IMR-90 (cell line): ENCODE measurements around the gene INCENP. TPM values are rescaled to one million over a fixed set of nuclear protein-coding genes. Genes with fewer than 3 reads are reported as not detected.

Source experiments
- ATAC-seq: fragments of 200-7000 bp; cut with Tn5 transposase; 2 replicates; pipeline ENCODE4 v1.9.1; 2020; ENCODE audit warnings: low read depth, mild to moderate bottlenecking, moderate library complexity
- BruUV-seq: library from RNA; stranded (reverse); fragments of 400-500 nt; replicated peaks from 2 replicates; lab custom pipeline; 2021; lab: Mats Ljungman, UMichigan
- CTCF ChIA-PET: fragments of 300-600 bp; formaldehyde crosslinking; extraction: SDS; loops from one replicate; lab custom pipeline; 2021; ENCODE audit warnings: antibody characterized with exemption; lab: Yijun Ruan, JAX
- POLR2A ChIA-PET: fragments of 300-600 bp; sonication (Branson Sonifier 250); formaldehyde crosslinking; loops from one replicate; lab custom pipeline; 2022; ENCODE audit warnings: antibody characterized with exemption; ENCODE audit not compliant: unreplicated experiment; lab: Charles Lee
- DNase-seq: peaks from one replicate; pipeline ENCODE4 v3.0.0; 2013
- H2AFZ ChIP-seq: replicated peaks from 2 replicates; pipeline ENCODE3; 2013; ENCODE audit warnings: low read length, mild to moderate bottlenecking; ENCODE audit not compliant: poor library complexity
- H2AK5ac ChIP-seq: 2 replicates; pipeline ENCODE4 v1.6.1; 2013; ENCODE audit warnings: low read depth, low read length, inconsistent platforms
- H2AK9ac ChIP-seq: replicated peaks from 2 replicates; pipeline ENCODE3; 2013; ENCODE audit warnings: mild to moderate bottlenecking, low read depth, low read length, moderate library complexity; ENCODE audit not compliant: poor library complexity
- H2BK120ac ChIP-seq: 2 replicates; pipeline ENCODE4 v1.6.1; 2013; ENCODE audit warnings: low read depth, low read length, inconsistent platforms
- H2BK15ac ChIP-seq: 3 replicates; pipeline ENCODE4 v1.6.1; 2013; ENCODE audit warnings: low read depth, low read length, inconsistent platforms
- H2BK20ac ChIP-seq: 2 replicates; pipeline ENCODE4 v1.6.1; 2013; ENCODE audit warnings: low read depth, mild to moderate bottlenecking, inconsistent platforms, low read length, moderate library complexity
- H2BK5ac ChIP-seq: 2 replicates; pipeline ENCODE4 v1.6.1; 2013; ENCODE audit warnings: mild to moderate bottlenecking, low read depth, low read length, inconsistent platforms; ENCODE audit not compliant: poor library complexity, severe bottlenecking
- H3K14ac ChIP-seq: replicated peaks from 2 replicates; pipeline ENCODE4 v1.6.1; 2013; ENCODE audit warnings: low read depth, low read length, inconsistent platforms
- H3K18ac ChIP-seq: 2 replicates; pipeline ENCODE4 v1.6.1; 2013; ENCODE audit warnings: low read depth, low read length, control low read depth
- H3K23ac ChIP-seq: 2 replicates; pipeline ENCODE4 v1.6.1; 2013; ENCODE audit warnings: low read depth, low read length, inconsistent platforms
- H3K27ac ChIP-seq: 2 replicates; pipeline ENCODE4 v1.5.1; 2013; ENCODE audit warnings: mild to moderate bottlenecking, control low read depth, low read length; ENCODE audit not compliant: insufficient read depth
- H3K27me3 ChIP-seq: 2 replicates; pipeline ENCODE4 v1.6.1; 2013; ENCODE audit warnings: low read length; ENCODE audit not compliant: control insufficient read depth, insufficient read depth
- H3K36me3 ChIP-seq: 2 replicates; pipeline ENCODE4 v1.6.1; 2013; ENCODE audit warnings: low read length, mixed read lengths; ENCODE audit not compliant: control insufficient read depth, insufficient read depth
- H3K4ac ChIP-seq: 2 replicates; pipeline ENCODE4 v1.6.1; 2013; ENCODE audit warnings: low read depth, low read length, inconsistent platforms
- H3K4me1 ChIP-seq: 2 replicates; pipeline ENCODE4 v1.6.1; 2013; ENCODE audit warnings: low read length, mixed read lengths; ENCODE audit not compliant: control insufficient read depth, insufficient read depth
- H3K4me2 ChIP-seq: 2 replicates; pipeline ENCODE4 v1.6.1; 2013; ENCODE audit warnings: low read depth, mild to moderate bottlenecking, control low read depth, low read length, moderate library complexity
- H3K4me3 ChIP-seq: 2 replicates; pipeline ENCODE4 v1.5.1; 2013; ENCODE audit warnings: low read depth, mild to moderate bottlenecking, control low read depth, low read length, moderate library complexity; ENCODE audit not compliant: insufficient read depth
- H3K56ac ChIP-seq: 2 replicates; pipeline ENCODE4 v1.6.1; 2013; ENCODE audit warnings: low read length, inconsistent platforms; ENCODE audit not compliant: insufficient read depth; ENCODE audit errors: extremely low read depth
- H3K79me1 ChIP-seq, 2 experiments: 2 replicates each; pipeline ENCODE4 v1.6.1; 2013; ENCODE audit warnings: low read length in 2 of 2, inconsistent platforms in 1 of 2, low read depth in 1 of 2
- H3K9ac ChIP-seq: 2 replicates; pipeline ENCODE4 v1.6.1; 2013; ENCODE audit warnings: low read depth, low read length, control low read depth
- H3K9me1 ChIP-seq: 2 replicates; pipeline ENCODE4 v1.6.1; 2013; ENCODE audit warnings: low read length, inconsistent platforms; ENCODE audit not compliant: insufficient read depth
- H3K9me3 ChIP-seq: 2 replicates; pipeline ENCODE4 v1.6.1; 2013; ENCODE audit warnings: low read length; ENCODE audit not compliant: control insufficient read depth, insufficient read depth
- H4K20me1 ChIP-seq: 2 replicates; pipeline ENCODE4 v1.6.1; 2013; ENCODE audit warnings: low read length, inconsistent platforms; ENCODE audit not compliant: insufficient read depth
- H4K5ac ChIP-seq: 2 replicates; pipeline ENCODE4 v1.6.1; 2013; ENCODE audit warnings: mild to moderate bottlenecking, low read depth, low read length, control low read depth
- H4K8ac ChIP-seq, 2 experiments: 2 replicates each; pipeline ENCODE4 v1.6.1; 2013; ENCODE audit warnings: low read depth in 2 of 2, low read length in 2 of 2, control low read depth in 1 of 2, inconsistent platforms in 1 of 2
- H4K91ac ChIP-seq: 2 replicates; pipeline ENCODE4 v1.6.1; 2013; ENCODE audit warnings: low read depth, low read length, inconsistent platforms; ENCODE audit not compliant: insufficient read depth
- BHLHE40 ChIP-seq: fragments of 150-350 bp; IDR thresholded peaks from 2 replicates; pipeline ENCODE4 v1.6.1; 2016; ENCODE audit warnings: mild to moderate bottlenecking, low read depth, low read length
- CEBPB ChIP-seq: IDR thresholded peaks from 2 replicates; pipeline ENCODE4 v1.6.1; 2012; ENCODE audit warnings: low read depth, low read length, improper control_type of control experiment
- CHD1 ChIP-seq: IDR thresholded peaks from 2 replicates; pipeline ENCODE4 v1.6.1; 2012; ENCODE audit warnings: low read depth, low read length, improper control_type of control experiment
- FOS ChIP-seq: fragments of 150-350 bp; IDR thresholded peaks from 2 replicates; pipeline ENCODE4 v1.6.1; 2016; ENCODE audit warnings: low read depth, low read length
- MAFK ChIP-seq: IDR thresholded peaks from 2 replicates; pipeline ENCODE4 v1.6.1; 2012; ENCODE audit warnings: low read depth, low read length, improper control_type of control experiment
- MAZ ChIP-seq: IDR thresholded peaks from 2 replicates; pipeline ENCODE4 v1.6.1; 2012; ENCODE audit warnings: low read depth, mild to moderate bottlenecking, low read length, improper control_type of control experiment, moderate library complexity, borderline replicate concordance
- MXI1 ChIP-seq: IDR thresholded peaks from 2 replicates; pipeline ENCODE4 v1.6.1; 2012; ENCODE audit warnings: low read depth, mild to moderate bottlenecking, low read length, moderate library complexity, borderline replicate concordance
- NFE2L2 ChIP-seq: fragments of 150-350 bp; IDR thresholded peaks from 2 replicates; pipeline ENCODE4 v1.6.1; 2016; ENCODE audit warnings: low read depth, mild to moderate bottlenecking, low read length
- POLR2A ChIP-seq: IDR thresholded peaks from 2 replicates; pipeline ENCODE4 v1.6.1; 2012; ENCODE audit warnings: mild to moderate bottlenecking, low read depth, low read length
- RAD21 ChIP-seq: IDR thresholded peaks from 2 replicates; pipeline ENCODE4 v1.6.1; 2012; ENCODE audit warnings: low read length, improper control_type of control experiment
- RCOR1 ChIP-seq: IDR thresholded peaks from 2 replicates; pipeline ENCODE4 v1.6.1; 2012; ENCODE audit warnings: mild to moderate bottlenecking, low read length, improper control_type of control experiment; ENCODE audit not compliant: insufficient replicate concordance
- SMC3 ChIP-seq: fragments of 150-350 bp; IDR thresholded peaks from 2 replicates; pipeline ENCODE4 v1.6.1; 2016; ENCODE audit warnings: low read depth, mild to moderate bottlenecking, antibody characterized with exemption, low read length, moderate library complexity
- WGBS, 2 experiments: methylation state at CpG; one replicate each; pipeline versions ENCODE4 v1.1.5 to v1.1.7; 2013; ENCODE audit warnings: missing lambda C conversion rate in 2 of 2; ENCODE audit not compliant: insufficient read length in 1 of 2; ENCODE audit errors: extremely low coverage in 2 of 2; 5-methylcytosine and 5-hydroxymethylcytosine counted together
- dilution Hi-C: fragments of 300-500 bp; cut with HindIII; formaldehyde crosslinking; loops from one replicate; pipeline ENCODE4 v1.14.3; 2018; ENCODE audit warnings: low sequenced_read_pairs; ENCODE audit not compliant: unreplicated experiment
- in situ Hi-C: fragments of 300-500 bp; cut with MboI; formaldehyde crosslinking; loops from 3 replicates; pipeline ENCODE4 v1.14.3; 2019; ENCODE audit warnings: low sequenced_read_pairs, inconsistent platforms, mixed read lengths
- intact Hi-C: fragments of 100-400 bp; cut with micrococcal nuclease; formaldehyde crosslinking; loops from 2 replicates; pipeline ENCODE4 v1.10.0; 2022
- polyA plus RNA-seq, 3 experiments: library from polyadenylated mRNA; depleted of rRNA; stranded (reverse); fragments of >200 nt; gene quantifications; 2 replicates each; pipeline ENCODE4 v1.2.3, GENCODE V29; 2012; ENCODE audit warnings: low replicate concordance in 1 of 3
- total RNA-seq: library from RNA; depleted of rRNA; stranded (reverse); fragments of >200 nt; gene quantifications from 2 replicates; pipeline ENCODE4 v1.2.3, GENCODE V29; 2012
- TF ChIP-seq, protein P1 (sequence below): fragments of 150-350 bp; IDR thresholded peaks from 2 replicates; pipeline ENCODE4 v1.6.1; 2017; ENCODE audit warnings: mild to moderate bottlenecking, antibody characterized with exemption, low read length, low read depth
- TF ChIP-seq, protein P2 (sequence below): conservative IDR thresholded peaks from 2 replicates; pipeline ENCODE4 v1.5.1; 2012; ENCODE audit warnings: mild to moderate bottlenecking, low read depth, low read length, improper control_type of control experiment
- TF ChIP-seq, protein P3 (sequence below): fragments of 150-350 bp; IDR thresholded peaks from 2 replicates; pipeline ENCODE4 v1.6.1; 2016; ENCODE audit warnings: low read depth, mild to moderate bottlenecking, low read length, moderate library complexity, borderline replicate concordance

INCENP gene
- total and polyA plus RNA-seq, 2 of the 4 experiments (the other 2 are of a cell fraction): 18.6 to 23.8 TPM

DNA sequence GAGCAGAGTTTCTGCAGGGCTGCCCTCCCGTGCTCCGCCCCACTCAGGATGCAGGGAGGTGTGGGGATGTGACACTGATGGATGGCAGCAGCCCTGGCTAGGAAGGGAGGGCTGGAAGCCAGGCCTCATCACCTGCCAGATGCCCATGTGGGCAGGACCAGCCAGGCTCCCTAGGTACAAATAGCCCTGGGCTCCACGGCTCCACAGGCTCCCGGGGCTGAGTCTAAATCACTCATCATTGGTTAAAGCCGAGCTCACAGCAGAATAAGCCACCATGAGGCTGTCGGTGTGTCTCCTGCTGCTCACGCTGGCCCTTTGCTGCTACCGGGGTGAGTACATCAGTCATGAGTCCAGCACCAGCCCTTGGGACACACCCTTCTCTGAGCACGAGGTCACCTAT lies 66.2 kb downstream of the INCENP start, which contains the start of gene SCGB1D1:
TSS of gene SCGB1D1 (plus strand) at position 206 of the 400 bp plus-strand sequence. CDS start at position 275, 69 bp downstream.
- WGBS, 2 experiments: 28% methylated on average over 5 of the region's 9 CpGs; no CpG with 5 or more reads in 1 of the 2 experiments
- H4K5ac ChIP-seq: no peak within 1 kb of the TSS
- H2BK5ac ChIP-seq: no peak within 1 kb of the TSS
- no peaks in the 10 kb centered on the region for H3K9me3 ChIP-seq
- H3K4me1 ChIP-seq: no peaks in the 10 kb centered on the region
- in situ Hi-C loops (no loop called here), dilution Hi-C loops (no loop called here), intact Hi-C loops (no loop called here)
- DNase-seq (no peak), ATAC-seq (no peak)
- no peak within 1 kb of the TSS for H2AK9ac ChIP-seq
- POLR2A ChIA-PET: no interaction called here
- H3K4me3 ChIP-seq: no peak within 1 kb of the TSS
- no peak within 1 kb of the TSS for H3K18ac ChIP-seq
- H3K9ac ChIP-seq: no peak within 1 kb of the TSS
- no peak within 1 kb of the TSS for H2BK15ac ChIP-seq
- no peaks in the 10 kb centered on the region for H3K79me1 ChIP-seq
- no peaks in the 10 kb centered on the region for H3K9me1 ChIP-seq
- no peak within 1 kb of the TSS for H3K27ac ChIP-seq
- H2AFZ ChIP-seq: no peak within 1 kb of the TSS
- no peak within 1 kb of the TSS for H2AK5ac ChIP-seq
- no peak within 1 kb of the TSS for H3K4me2 ChIP-seq
- H3K56ac ChIP-seq: no peak within 1 kb of the TSS
- H3K27me3 ChIP-seq: peaks cover 19% of the 10 kb centered on the region
- no peak within 1 kb of the TSS for H3K4ac ChIP-seq
- no peaks in the 10 kb centered on the region for H3K36me3 ChIP-seq
- TF ChIP-seq, protein P1, sequence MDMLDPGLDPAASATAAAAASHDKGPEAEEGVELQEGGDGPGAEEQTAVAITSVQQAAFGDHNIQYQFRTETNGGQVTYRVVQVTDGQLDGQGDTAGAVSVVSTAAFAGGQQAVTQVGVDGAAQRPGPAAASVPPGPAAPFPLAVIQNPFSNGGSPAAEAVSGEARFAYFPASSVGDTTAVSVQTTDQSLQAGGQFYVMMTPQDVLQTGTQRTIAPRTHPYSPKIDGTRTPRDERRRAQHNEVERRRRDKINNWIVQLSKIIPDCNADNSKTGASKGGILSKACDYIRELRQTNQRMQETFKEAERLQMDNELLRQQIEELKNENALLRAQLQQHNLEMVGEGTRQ: no peak
- TF ChIP-seq CHD1: no peak
- TF ChIP-seq, protein P2, sequence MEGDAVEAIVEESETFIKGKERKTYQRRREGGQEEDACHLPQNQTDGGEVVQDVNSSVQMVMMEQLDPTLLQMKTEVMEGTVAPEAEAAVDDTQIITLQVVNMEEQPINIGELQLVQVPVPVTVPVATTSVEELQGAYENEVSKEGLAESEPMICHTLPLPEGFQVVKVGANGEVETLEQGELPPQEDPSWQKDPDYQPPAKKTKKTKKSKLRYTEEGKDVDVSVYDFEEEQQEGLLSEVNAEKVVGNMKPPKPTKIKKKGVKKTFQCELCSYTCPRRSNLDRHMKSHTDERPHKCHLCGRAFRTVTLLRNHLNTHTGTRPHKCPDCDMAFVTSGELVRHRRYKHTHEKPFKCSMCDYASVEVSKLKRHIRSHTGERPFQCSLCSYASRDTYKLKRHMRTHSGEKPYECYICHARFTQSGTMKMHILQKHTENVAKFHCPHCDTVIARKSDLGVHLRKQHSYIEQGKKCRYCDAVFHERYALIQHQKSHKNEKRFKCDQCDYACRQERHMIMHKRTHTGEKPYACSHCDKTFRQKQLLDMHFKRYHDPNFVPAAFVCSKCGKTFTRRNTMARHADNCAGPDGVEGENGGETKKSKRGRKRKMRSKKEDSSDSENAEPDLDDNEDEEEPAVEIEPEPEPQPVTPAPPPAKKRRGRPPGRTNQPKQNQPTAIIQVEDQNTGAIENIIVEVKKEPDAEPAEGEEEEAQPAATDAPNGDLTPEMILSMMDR: no peak
- no peak for TF ChIP-seq MAZ
- no peak for TF ChIP-seq MAFK
- no peak for TF ChIP-seq RAD21
- no peak for TF ChIP-seq NFE2L2
- TF ChIP-seq, protein P3, sequence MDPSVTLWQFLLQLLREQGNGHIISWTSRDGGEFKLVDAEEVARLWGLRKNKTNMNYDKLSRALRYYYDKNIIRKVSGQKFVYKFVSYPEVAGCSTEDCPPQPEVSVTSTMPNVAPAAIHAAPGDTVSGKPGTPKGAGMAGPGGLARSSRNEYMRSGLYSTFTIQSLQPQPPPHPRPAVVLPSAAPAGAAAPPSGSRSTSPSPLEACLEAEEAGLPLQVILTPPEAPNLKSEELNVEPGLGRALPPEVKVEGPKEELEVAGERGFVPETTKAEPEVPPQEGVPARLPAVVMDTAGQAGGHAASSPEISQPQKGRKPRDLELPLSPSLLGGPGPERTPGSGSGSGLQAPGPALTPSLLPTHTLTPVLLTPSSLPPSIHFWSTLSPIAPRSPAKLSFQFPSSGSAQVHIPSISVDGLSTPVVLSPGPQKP: no peak
- TF ChIP-seq RCOR1: no peak
- TF ChIP-seq POLR2A: no peak
- no peak for TF ChIP-seq SMC3
- TF ChIP-seq BHLHE40: no peak
- no peak for TF ChIP-seq CEBPB
- no peak for TF ChIP-seq FOS
- no peak for TF ChIP-seq MXI1
- no peak within 1 kb of the TSS for H4K91ac ChIP-seq
- no peak within 1 kb of the TSS for H2BK20ac ChIP-seq
- no TSS peak for BruUV-seq
- H3K14ac ChIP-seq: no peak within 1 kb of the TSS
- CTCF ChIA-PET: interaction anchor here (0.8 to 1.3 kb wide), 2 partner anchors 9 to 17 kb away, joined by 3 to 4 read pairs; no protein-coding TSS in a partner anchor
- no peaks in the 10 kb centered on the region for H4K20me1 ChIP-seq
- no peak within 1 kb of the TSS for H3K23ac ChIP-seq
- H4K8ac ChIP-seq: no peak within 1 kb of the TSS
- H2BK120ac ChIP-seq: no peak within 1 kb of the TSS
